ENCODE results near the gene CD74.
"Not testable (repeated sequence)": the region's sequence is repeated elsewhere in the genome, so short reads cannot be mapped to it uniquely, and the experiment has no call there.

CD74 gene

DNA sequence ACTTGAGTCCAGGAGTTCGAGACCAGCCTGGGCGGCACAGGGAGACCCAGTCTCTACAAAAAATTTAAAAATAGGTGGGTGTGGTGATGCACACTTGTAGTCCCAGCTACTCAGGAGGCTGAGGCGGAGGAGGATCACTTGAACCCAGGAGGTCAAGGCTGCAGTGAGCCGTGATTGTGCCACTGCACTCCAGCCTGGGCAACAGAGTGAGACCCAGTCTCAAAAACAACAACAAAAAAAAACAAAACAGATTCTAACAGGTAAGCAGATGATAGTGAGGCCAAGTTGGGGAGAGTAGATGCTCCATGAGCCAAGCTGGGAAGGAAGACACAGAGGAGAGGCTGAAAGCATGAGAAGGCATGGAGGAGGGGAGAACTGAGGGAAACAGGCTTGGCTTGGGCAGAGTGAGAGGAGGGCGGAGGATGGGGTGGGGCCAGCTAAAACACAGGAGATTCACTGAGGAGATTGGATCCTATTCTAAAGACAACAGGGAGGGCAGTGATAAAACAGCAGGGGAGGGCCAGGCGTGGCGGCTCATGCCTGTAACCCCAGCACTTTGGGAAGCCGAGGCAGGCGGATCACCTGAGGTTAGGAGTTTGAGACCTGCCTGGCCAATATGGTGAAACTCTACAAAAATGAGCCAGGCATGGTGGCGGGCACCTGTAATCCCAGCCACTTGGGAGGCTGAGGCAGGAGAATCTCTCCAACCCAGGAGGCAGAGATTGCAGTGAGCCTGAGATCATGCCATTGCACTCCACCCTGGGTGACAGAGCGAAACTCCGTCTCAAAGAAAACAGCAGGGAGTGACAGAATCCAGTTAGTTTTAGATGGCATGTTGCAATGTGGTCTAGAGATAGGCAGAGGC, 28.5 kb upstream of the CD74 start:
- no peak for DNase-seq

DNA sequence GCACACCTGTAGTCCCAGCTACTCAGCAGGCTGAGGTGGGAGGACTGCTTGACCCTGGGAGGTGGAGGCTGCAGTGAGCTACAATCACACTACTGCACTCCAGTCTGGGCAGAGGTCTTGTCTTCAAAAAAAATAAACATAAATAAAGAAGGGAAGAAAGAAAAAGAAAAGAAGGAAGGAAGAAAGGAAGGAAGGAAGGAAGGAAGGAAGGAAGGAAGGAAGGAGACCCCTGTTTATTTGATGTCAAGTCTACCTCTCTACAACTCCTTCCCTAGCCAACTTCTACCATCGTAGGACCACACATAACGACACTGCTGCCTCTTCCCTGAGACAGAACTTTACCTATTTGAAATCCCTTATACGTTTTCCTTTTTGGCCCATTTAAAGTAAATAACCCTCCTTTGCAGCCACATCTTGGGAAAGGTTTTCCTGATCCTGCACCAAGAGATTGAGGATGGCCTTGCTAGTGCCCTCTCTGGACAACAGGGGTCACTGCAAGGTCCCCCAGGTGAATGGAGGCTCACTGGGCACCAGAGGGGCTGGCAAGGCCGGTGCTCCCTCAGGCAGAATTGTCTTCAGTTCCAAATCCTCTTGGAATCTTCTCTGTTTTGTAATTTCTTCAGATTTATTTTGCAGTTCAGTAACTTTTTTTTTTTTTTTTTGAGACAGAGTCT, 26.3 kb upstream of the CD74 start:
- no peak for DNase-seq

DNA sequence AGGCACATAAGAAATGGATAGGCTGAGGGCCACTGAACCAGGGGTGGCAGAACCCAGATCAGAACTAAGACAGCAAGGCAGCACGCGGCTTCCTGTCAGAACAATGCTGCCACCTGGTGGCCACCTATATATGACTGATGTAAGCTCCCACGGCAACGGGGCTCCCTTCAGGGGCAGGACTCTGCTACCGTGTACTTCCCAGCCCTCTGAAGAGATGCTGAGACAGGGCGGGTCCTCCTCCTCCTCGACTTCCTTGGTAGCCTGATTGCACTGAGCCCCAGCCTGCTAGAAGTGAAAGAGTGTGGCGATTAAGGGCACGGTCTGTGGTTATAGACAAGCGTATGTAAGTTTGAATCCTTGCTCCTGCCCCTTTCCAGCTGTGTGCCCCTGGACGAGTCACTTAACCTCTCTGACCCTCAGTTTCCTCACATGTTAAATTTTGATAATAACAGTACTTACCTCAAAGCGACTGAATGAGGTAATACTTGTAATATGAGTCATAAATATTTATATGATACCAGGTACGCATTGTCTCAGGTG, 23.5 kb upstream of the CD74 start:
- DNase-seq: peak; percentile 44 to 51

DNA sequence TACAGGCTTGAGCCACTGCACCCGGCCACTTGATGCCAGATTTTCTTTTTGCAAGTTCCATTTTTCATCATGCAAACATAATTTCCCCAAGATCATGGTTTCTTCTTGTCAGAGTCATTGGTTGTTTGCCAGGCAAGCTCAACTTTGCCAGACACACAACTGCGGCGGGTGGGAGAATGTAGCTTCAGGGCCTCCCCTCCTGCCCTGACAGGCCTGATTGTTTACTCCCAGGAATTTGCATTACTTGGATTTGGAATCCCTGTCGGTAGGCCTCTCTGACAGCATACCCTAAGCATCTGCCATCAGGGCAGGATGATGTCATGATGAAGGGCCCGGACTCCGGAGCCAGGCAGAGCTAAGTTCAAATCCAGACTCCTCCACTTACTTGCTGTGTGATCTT, 21.8 kb upstream of the CD74 start:
- no peak for DNase-seq

DNA sequence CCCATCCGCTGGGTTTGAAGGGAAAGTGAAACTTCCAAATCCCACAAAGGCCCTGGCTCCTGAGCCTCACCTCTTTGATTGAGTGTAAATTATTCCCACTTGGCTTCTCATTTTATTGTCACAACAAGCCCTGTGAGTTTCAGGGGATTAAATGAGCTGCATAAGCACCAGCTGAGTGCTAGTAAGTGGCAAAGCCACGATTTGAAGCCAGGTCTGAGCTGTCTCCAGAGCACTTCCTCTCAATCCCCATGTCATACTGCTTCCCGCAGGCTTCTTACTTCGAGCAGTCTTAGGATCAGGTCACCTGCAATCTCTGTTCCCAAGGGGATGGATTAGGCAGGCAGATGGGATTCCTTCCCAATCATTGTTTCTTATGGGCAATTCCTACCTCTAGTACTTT, 18.9 kb upstream of the CD74 start:
- DNase-seq: no peak

DNA sequence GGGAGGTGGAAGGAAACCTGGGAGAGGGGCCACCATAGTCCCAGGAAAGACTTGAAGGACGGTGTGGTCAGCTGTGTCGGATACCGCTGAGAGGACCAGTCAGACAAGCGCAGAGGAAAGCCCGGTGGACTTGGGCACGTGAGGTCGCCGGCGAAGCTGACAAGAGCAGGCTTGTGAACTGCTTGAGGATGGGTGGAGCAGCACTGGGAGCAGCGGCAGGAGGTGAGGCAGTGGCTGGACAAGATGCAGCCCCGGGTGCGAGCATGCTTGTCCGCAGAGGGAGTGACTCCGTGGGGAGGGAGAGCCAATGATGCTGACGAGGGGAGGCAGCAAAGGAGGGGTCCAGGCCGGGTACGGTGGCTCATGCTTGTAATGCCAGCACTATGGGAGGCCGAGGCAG, 18.3 kb upstream of the CD74 start:
- no peak for DNase-seq

DNA sequence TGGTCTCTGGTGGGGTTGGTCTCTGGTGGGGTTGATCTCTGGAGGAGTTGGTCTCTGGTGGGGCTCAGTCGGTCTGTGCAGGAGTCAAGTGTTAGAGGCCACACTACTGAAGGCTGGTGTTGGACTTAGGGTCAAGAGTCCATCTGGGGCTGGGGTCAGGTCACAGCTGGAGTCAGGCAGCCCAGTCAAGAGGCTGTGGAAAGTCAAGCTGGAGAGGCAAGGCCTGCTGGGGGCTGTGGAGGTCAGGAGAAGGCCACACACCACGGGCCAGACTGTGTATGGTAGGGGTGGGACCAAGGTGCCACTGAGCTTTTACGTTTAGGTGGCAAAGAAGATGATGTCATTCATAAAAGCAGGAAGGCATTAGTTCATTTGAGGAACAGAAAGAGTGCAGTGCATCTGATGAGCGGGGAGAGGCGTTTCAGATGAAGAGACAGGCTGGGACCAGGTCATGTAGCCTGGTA, 16.7 kb upstream of the CD74 start:
- no peak for DNase-seq

DNA sequence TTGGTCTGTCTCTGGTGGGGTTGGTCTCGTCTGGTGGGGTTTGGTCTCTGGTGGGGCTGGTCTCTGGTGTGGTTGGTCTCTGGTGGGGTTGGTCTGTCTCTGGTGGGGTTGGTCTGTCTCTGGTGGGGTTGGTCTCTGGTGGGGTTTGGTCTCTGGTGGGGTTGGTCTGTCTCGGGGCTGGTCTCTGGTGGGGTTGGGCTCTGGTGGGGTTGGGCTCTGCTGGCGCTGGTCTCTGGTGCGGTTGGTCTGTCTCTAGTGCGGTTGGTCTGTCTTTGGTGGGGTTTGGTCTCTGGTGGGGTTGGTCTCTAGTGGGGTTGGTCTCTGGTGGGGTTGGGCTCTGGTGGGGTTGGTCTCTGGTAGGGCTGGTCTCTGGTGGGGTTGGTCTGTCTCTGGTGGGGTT, 16.3 kb upstream of the CD74 start:
- no peak for DNase-seq

DNA sequence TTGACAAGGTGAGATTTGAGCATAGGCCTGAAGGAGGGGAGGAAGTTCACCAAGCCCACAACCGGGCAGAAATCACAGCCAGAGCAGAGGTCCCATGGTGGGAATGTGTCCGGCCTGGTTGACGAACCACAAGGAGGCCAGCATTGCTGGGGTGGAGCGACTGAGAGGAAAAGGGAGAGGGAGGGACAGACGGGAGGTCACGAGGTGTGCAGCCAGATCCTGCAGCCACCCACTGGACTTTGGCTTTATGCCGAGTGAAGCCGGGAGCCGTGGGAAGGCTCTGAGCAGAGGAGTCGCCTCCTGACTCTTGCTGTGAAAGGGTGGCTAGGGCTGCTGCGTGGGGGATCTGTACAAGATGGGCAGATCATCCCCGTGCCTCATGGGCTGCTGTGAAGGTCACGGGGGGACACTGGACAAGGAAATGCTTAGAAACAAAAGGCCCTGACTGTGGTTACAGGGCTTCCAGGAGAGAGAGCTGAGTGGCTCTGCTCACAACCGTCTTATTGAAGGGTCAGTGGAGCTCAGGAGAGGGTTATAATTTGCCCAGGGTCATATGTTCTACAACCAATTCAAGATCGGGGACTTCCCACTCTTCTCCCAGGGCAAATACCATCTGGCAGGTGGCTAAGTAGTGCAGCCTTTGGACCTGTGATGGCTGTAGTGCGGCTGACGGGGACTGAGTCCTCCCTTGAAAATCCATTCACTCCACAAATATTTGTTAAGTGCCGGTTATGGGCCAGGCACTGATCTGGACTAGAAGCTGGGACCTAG, 15.6 kb upstream of the CD74 start:
- no peak for DNase-seq

DNA sequence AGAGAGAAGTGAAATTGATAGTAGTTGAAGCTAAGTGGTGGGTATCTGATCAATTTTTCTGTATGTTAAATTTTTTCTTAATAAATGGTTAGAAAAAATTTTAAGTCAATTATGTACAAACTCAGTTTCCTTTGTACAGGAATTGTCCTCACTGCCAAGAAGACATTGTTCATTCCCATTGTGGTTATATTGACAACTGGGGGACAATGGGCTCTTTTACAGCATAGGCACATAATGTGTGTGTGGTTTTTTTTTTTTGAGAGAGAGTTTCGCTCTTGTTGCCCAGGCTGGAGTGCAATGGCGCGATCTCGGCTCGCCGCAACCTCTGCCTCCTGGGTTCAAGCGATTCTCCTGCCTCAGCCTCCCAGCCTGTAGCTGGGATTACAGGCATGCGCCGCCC, 13.5 kb upstream of the CD74 start:
- not testable (repeated sequence) for DNase-seq

DNA sequence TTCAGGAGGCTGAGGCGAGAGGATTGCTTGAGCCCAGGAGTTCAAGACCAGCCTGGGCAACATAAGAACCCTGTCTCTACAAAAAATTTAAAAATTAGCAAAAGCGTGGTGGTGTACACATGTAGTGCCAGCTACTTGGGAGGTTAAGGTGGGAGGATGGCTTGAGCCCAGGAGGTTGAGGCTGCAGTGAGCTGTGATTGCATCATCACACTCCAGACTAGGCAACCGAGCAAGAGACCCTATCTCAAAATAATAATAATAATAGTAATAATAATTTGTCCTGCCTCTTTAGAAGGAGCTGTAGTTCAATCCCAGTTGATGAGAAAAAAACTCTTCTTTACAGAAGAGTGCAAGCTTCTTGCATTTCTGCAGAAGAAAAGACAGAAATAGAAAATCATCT, 10.0 kb upstream of the CD74 start:
- no peak for DNase-seq

DNA sequence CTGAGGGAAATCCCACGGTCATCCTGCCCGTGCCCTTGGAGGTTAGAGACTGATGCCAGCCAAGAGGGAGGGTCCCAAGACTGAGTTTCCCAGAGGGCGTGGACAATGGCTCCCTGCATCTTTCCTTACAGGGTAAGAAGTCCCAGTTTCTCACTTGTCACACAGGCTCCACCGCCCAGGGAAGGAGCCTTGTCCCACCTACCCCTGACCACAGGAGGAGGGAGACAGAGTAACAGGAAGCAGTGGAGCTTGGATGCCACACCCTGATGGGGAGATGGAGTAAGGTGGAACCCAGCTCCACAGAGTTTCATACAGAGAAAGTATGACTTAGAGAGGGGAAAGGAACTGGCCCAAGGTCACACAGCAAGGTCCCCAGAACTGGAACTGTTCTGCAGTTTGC, 9.4 kb upstream of the CD74 start:
- DNase-seq: no peak

DNA sequence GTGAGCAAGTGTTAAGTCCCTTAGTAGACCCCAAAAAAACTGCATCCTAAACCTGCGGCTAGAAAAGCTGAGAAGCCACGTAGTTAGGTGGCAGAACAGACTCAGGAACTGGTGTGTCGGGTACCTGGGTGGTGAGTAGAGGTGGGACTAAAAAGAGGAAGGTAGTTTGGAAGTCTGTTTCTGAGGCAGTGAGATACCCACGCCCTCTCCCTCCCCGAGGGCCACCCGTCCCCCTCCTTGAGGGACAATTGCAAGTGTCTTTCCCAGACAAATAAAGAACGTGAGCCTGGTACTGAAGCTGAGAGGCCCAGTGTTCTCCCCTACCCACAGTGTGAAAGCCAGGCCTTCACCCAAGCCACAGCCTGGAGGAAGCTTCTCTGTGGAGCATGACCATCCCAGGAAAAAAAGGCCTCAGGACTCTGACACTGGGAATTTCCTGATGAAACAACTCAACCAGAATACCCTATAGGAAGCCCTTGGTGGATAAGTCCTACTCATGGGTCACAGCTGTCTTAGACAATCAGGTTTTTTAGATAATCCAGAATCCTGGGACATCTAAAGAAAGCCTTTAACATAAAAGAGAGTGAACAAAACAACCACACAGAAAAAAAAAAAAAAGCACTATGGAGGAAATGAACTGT, 7.0 kb upstream of the CD74 start:
- no peak for DNase-seq

DNA sequence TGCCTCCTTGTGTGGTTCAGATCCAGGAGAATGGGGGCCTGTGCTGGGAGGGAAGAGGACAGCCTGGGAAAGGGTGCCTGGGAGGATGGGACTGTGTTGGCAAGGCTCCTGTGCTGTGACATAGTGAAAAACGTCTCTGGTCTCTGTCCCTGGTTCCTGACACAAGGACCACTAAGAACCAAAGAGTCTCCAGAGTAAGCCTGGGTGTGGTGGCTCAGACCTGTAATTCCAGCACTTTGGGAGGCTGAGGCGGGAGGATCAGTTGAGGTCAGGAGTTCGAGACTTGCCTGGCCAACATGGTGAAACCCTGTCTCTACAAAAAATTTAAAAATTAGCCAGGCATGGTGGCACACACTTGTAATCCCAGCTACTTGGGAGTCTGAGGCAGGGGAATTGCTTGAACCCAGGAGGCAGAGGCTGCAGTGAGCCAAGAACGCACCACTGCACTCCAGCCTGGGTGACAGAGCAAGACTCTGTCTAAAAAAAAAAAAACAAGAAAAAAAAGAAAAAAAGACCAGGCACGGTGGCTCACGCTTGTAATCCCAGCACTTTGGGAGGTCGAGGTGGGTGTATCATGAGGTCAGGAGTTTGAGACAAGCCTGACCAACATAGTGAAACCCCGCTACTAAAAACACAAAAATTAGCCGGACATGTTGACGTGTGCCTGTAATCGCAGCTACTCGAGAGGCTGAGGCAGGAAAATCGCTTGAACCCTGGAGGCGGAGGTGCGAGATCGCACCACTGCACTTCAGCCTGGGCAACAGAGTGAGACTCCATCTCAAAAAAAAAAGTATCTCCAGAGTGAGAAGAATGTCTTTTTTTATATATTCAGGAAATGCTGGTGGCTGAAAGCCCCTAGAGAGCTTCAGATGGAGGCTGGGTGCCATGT, 1.4 kb upstream of the CD74 start:
- DNase-seq: not testable (repeated sequence)

DNA sequence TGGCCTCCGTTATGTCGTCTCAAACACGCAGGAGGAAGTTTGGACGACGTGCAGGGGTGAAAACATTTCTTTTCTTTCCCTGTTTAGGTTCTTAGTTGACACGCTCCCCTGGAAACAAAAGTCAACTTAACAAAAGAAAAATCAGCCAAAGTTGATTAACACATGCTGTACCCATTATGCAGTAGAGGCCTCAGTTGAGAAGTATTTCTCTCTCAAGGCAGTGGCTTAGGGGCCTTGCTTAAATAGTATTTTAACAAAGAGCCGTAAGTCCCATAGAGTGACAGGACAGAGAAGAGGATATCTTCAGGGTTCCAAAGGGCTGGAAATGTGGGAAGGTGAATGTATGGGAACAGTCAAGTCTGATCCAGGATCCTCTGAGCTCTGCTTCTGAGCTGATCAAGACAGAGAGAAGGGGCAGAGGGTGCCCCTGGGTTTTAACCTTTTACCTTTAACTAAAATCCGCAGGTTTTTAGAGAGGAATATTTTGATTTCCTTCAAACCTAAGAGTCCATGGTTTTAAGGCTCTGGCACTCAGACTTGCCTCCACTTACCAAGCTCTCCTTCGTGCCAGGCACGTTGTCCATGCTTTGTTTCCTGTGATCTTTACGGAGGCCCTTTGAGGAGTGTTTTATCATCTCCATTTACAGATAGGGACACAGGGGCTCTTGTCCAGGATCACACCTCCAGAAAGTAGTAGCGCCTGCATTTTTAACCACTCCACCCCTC, 629 bp upstream of the CD74 start:
- DNase-seq: no peak

DNA sequence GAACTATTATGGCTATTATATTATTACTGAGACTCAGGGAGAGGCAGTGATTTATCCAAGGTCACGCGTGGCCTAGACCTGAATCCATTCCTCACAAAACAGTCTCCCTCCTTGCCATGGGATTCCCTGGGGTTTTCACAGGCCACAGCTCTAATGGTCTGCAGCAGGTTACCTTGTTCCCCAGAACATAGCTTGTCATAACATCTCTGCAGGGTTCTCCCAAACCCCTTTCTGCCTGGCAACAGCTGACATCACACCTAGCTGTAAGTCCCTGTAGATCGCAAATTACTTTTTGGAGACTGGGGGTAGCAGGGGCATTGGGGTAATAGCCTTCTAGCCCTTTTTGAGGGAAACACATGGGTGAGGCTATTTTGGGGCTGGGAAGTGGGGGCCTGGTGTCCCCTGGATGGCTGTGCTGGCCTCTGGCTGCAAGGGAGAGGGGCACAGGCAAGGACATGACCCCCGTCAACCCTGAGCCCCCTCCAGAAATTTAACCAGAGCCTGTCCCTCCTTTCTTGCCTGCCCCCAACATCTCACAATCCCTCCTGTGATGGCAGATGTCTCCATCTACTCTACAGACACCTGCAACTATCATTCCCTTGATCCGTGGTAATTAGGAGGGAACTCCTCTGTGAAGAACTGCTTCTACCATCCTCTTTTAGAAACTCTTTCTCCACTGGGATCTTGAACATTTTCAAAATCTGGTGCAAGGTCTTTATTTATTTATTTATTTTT, 1.3 kb downstream of the CD74 start:
- no peak for DNase-seq

DNA sequence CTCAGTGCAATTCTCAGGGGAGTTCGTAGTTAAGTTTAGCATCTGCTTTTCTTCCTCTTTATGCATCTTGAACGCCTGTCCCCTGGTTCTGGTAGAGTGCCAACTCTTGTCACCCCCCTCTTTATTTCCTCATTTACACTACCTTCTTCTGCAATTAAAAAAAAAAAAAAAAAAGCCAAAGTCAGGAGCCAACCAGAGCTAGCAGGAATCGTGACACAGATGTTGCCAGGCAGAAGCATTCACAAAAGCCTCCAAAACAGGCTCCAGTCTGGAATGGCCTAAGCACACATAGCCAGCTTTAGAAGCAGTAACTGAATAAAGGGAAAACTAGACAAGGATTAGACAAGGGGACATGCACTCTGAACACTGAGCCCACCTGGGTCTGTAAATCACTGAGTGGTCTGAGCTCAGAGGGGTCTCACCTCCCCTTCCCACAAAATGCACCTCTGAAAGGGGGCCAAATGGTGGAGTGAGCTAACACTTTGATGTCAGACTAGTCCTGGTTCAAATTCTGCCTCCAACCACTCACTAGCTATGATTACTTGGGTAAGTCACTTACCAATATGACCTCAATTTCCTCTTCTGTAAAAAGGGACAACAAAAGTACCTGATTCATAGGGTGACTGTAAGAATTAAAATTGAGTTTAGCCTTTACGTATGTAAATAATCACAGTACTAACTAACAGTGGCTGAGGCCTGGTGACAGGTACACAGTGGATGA, 2.0 kb downstream of the CD74 start:
- no peak for DNase-seq

DNA sequence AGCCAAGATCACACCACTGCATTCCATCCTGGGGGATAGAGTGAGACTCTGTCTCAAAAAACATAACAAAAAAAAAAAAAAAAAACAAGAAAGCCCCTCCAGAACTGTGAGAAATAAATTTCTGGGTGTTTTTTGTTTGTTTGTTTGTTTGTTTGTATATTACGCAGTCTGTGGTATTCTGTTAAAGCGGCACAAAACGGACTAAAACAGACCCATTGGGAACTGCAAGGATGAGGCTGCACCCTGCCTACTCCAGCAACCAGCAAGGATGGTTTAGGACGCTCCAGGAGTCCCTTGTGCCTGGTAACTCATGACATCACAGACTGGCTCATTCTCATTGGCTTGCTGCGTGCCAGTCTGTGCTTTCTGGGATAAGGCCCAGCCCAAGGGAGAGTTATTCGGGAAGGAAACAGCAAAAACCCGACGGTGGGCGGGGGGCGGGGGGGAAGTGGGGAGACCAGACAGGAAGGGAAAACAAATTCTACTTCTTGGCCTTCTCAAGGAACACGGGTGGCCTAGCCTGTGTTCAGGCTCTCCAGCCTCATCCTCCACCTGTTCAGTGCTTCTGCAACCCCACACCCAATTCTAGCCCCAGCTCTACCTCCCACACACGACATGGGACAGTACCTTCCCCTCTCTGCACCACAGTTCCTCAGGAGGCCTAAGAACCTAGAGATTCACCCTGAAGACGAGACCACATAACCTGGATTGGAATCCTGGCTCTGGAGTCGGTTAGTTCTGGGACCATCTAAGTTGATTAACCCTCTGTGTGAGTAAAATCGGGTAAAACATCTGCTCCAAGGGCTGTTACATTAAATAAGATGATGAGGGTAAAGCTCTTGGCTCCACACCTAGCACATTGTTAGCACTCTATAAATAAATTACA, 2.8 kb downstream of the CD74 start:
- DNase-seq: peak; percentile 35 to 50
